ENCODE data around the gene CCDC83.
"Not testable (repeated sequence)": the region's sequence is repeated elsewhere in the genome, so short reads cannot be mapped to it uniquely, and the experiment has no call there.

CCDC83 gene

GRCh38 chr11:85845124-85845631 lies 10.0 kb upstream of the CCDC83 start:
- Histone ChIP-seq H3K36me3 (no peaks in the 10 kb centered on the region), H3K27ac (no peak overlapping the region), H3K9ac (no peak overlapping the region), H3K4me2 (no peak overlapping the region), H3K4me3 (no peak overlapping the region), H4K20me1 (no peaks in the 10 kb centered on the region), H3K4me1 (no peaks in the 10 kb centered on the region), H3K9me3 (replicated peaks in 1 of 11) (peaks cover 0 to 7% (median 0%) of the 10 kb centered on the region in 11 experiments; a peak in 2 of 22 replicates), H3K27me3 (no peaks in the 10 kb centered on the region)
- peak in 2 of 11 experiments; percentile 23 to 54; a peak in 2 of 22 replicates for TF ChIP-seq Cebpa-rat (IDR thresholded peaks at IDR 0.05)

GRCh38 chr11:85847436-85847835 lies 7.7 kb upstream of the CCDC83 start:
- no peaks in the 10 kb centered on the region for H3K36me3 ChIP-seq
- no peaks in the 10 kb centered on the region for H3K4me1 ChIP-seq
- no peak overlapping the region for H3K4me2 ChIP-seq
- H3K27me3 ChIP-seq: no peaks in the 10 kb centered on the region
- no peak overlapping the region for H3K9ac ChIP-seq
- no peak overlapping the region for H3K4me3 ChIP-seq
- no peak for TF ChIP-seq Cebpa-rat (IDR thresholded peaks at IDR 0.05)
- H3K27ac ChIP-seq: no peak overlapping the region
- no peaks in the 10 kb centered on the region for H4K20me1 ChIP-seq
- H3K9me3 ChIP-seq (replicated peaks in 1 of 11): peaks cover 4 to 14% (median 6%) of the 10 kb centered on the region in 11 experiments; a peak in 19 of 22 replicates

GRCh38 chr11:85848006-85848405 lies 7.2 kb upstream of the CCDC83 start:
- Histone ChIP-seq H3K4me3 (no peak overlapping the region), H3K27ac (no peak overlapping the region), H3K4me1 (no peaks in the 10 kb centered on the region), H3K36me3 (no peaks in the 10 kb centered on the region; a peak in 1 of 22 replicates), H3K4me2 (no peak overlapping the region), H3K9ac (no peak overlapping the region), H3K27me3 (no peaks in the 10 kb centered on the region), H3K9me3 (replicated peaks in 1 of 11) (peaks cover 10 to 19% (median 12%) of the 10 kb centered on the region in 11 experiments; a peak in 19 of 22 replicates), H4K20me1 (no peaks in the 10 kb centered on the region)
- no peak for TF ChIP-seq Cebpa-rat (IDR thresholded peaks at IDR 0.05)

GRCh38 chr11:85848556-85848955 lies 6.6 kb upstream of the CCDC83 start:
- TF ChIP-seq Cebpa-rat (IDR thresholded peaks at IDR 0.05): no peak
- H3K9ac ChIP-seq: no peak overlapping the region
- H3K36me3 ChIP-seq: no peaks in the 10 kb centered on the region; a peak in 1 of 22 replicates
- H3K4me1 ChIP-seq: no peaks in the 10 kb centered on the region
- H3K9me3 ChIP-seq (replicated peaks in 1 of 11): peaks cover 10 to 21% (median 13%) of the 10 kb centered on the region in 11 experiments; a peak in 19 of 22 replicates
- H4K20me1 ChIP-seq: no peaks in the 10 kb centered on the region
- no peak overlapping the region for H3K4me3 ChIP-seq
- no peak overlapping the region for H3K4me2 ChIP-seq
- no peaks in the 10 kb centered on the region for H3K27me3 ChIP-seq
- H3K27ac ChIP-seq: no peak overlapping the region

GRCh38 chr11:85852754-85853153 lies 2.4 kb upstream of the CCDC83 start:
- not testable (repeated sequence) for H3K36me3 ChIP-seq

GRCh38 chr11:85853541-85853940 lies 1.6 kb upstream of the CCDC83 start:
- not testable (repeated sequence) for H3K9ac ChIP-seq, H3K36me3 ChIP-seq, H3K4me3 ChIP-seq, H3K27ac ChIP-seq, H4K20me1 ChIP-seq, H3K27me3 ChIP-seq
- Histone ChIP-seq H3K9me3 (replicated peaks in 1 of 11) (peaks cover 10 to 19% (median 13%) of the 10 kb centered on the region in 11 experiments; a peak in 19 of 22 replicates), H3K4me1 (peaks cover 4 to 14% (median 7%) of the 10 kb centered on the region in 10 experiments; a peak in 15 of 20 replicates), H3K4me2 (peak overlapping the region in 2 of 11 experiments; percentile 86 to 90; a peak in 2 of 22 replicates)

More at GRCh38 chr11:85852754-85853153, 2.4 kb upstream of the CCDC83 start:
- H3K4me3 ChIP-seq, H4K20me1 ChIP-seq, H3K4me2 ChIP-seq, H3K9ac ChIP-seq, H3K27me3 ChIP-seq, H3K27ac ChIP-seq: not testable (repeated sequence)
- H3K9me3 ChIP-seq (replicated peaks in 1 of 11): peaks cover 10 to 19% (median 13%) of the 10 kb centered on the region in 11 experiments; a peak in 19 of 22 replicates
- H3K4me1 ChIP-seq: peaks cover 4 to 14% (median 7%) of the 10 kb centered on the region in 10 experiments; a peak in 15 of 20 replicates

- Histone ChIP-seq H3K4me1 (peaks cover 4 to 14% (median 7%) of the 10 kb centered on the region in 10 experiments; a peak in 15 of 20 replicates), H3K4me3 (peak overlapping the region; percentile 53 to 70 (median 62)), H3K4me2 (peak overlapping the region; percentile 72 to 96 (median 88)), H3K27ac (peak overlapping the region; percentile 55 to 83 (median 79)), H3K27me3 (no peaks in the 10 kb centered on the region), H3K9me3 (replicated peaks in 1 of 11) (peaks cover 10 to 19% (median 13%) of the 10 kb centered on the region in 11 experiments; a peak in 20 of 22 replicates), H3K36me3 (no peaks in the 10 kb centered on the region; a peak in 1 of 22 replicates), H3K9ac (peak overlapping the region; percentile 75 to 86 (median 80)), H4K20me1 (no peaks in the 10 kb centered on the region)
- no peak for TF ChIP-seq Cebpa-rat (IDR thresholded peaks at IDR 0.05)
Measured at GRCh38 chr11:85854212-85854556, 999 bp upstream of the CCDC83 start.

- H4K20me1 ChIP-seq: no peaks in the 10 kb centered on the region
- peaks cover 4 to 14% (median 7%) of the 10 kb centered on the region in 10 experiments; a peak in 15 of 20 replicates for H3K4me1 ChIP-seq
- H3K27ac ChIP-seq: peak overlapping the region; percentile 55 to 83 (median 79)
- peaks cover 10 to 20% (median 14%) of the 10 kb centered on the region in 11 experiments; a peak in 20 of 22 replicates for H3K9me3 ChIP-seq (replicated peaks in 1 of 11)
- no peaks in the 10 kb centered on the region for H3K27me3 ChIP-seq
- peak overlapping the region; percentile 75 to 86 (median 80) for H3K9ac ChIP-seq
- peak overlapping the region; percentile 53 to 70 (median 62) for H3K4me3 ChIP-seq
- H3K36me3 ChIP-seq: no peaks in the 10 kb centered on the region; a peak in 1 of 22 replicates
- TF ChIP-seq Cebpa-rat (IDR thresholded peaks at IDR 0.05): no peak
- H3K4me2 ChIP-seq: peak overlapping the region; percentile 72 to 96 (median 88)
Measured at GRCh38 chr11:85854557-85855340, 434 bp upstream of the CCDC83 start.

GRCh38 chr11:85857098-85857497 lies 1.9 kb downstream of the CCDC83 start:
- TF ChIP-seq Cebpa-rat (IDR thresholded peaks at IDR 0.05): no peak
- Histone ChIP-seq H3K36me3 (no peaks in the 10 kb centered on the region; a peak in 1 of 22 replicates), H3K4me3 (no peak overlapping the region), H3K9me3 (replicated peaks in 1 of 11) (peaks cover 9 to 15% (median 10%) of the 10 kb centered on the region in 11 experiments; a peak in 20 of 22 replicates), H3K27ac (no peak overlapping the region), H3K4me1 (peaks cover 4 to 14% (median 7%) of the 10 kb centered on the region in 10 experiments; a peak in 15 of 20 replicates), H3K27me3 (no peaks in the 10 kb centered on the region), H4K20me1 (no peaks in the 10 kb centered on the region), H3K4me2 (no peak overlapping the region), H3K9ac (no peak overlapping the region)

- H3K4me2 ChIP-seq; H3K4me3 ChIP-seq; H3K9ac ChIP-seq; H3K36me3 ChIP-seq; H3K27me3 ChIP-seq; H3K27ac ChIP-seq; H4K20me1 ChIP-seq; H3K9me3 ChIP-seq (replicated peaks in 1 of 11): not testable (repeated sequence)
- H3K4me1 ChIP-seq: peaks cover 4 to 10% (median 5%) of the 10 kb centered on the region in 10 experiments; a peak in 15 of 20 replicates
Measured at GRCh38 chr11:85859541-85859940, 4.4 kb downstream of the CCDC83 start.

Measured in BLaER1 treated with 17β-estradiol and CSF1 and Interleukin-3, amounts not matched to agents 10 nM and 100 nM (cell line).